Hematopoietic multipotent progenitor cell treated with erythropoietin and hydrocortisone succinate and interleukin-3 and kit ligand, for 17 days (in vitro differentiated cells): ENCODE data around the gene NR6A1.
A peak's percentile ranks its signal among the peaks of the same experiment; 100 is the strongest.

ENCODE experiments used
- DNase-seq: peaks from one replicate; pipeline ENCODE4 v3.0.0-alpha.2; 2015; ENCODE audit warnings: low spot score

The NR6A1 gene

DNA sequence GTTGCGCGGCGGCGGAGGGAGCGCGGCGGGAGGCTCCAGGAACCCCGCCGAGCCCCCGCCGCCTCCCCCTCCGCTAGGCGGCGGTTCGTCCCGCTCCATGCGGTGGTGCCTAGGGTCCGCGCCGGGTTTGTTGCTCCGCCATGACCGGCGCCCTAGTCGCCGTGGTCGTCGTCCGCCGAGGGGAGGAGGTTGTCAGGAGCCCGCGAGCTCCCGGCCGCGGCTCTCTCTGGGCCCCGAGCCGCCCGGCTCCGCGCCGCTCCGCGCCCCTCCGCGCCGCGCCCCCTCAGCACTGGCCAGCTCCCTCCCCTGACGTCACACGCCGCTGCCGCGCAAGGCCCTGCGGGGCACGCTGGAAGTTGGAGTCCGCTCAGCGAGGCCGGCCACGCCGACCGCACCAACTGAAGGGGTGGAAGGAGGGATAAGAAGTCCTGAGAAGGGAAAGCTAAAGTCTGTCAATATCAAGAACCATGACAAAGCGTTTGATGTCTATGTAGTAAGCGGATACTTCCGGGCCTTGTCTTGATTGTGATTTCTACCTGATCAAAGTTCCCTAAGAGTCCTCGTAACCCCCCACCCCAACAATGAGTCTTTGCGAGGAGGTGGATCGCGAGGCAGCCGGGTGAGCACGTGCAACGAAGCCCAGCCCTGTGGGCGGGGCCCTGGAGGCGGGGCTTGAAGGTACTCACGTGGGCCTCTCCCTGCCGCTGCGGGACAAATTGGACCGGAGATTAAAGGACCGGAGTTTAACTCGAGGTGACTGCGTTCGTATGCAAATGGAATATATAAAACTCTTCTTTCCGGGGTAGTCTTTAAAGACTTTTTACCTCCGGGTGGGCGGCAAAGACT is at the start of gene NR6A1:
NR6A1 (minus strand) TSS at position 291 of the 846 bp plus-strand sequence.
- peak; percentile 96 for DNase-seq

DNA sequence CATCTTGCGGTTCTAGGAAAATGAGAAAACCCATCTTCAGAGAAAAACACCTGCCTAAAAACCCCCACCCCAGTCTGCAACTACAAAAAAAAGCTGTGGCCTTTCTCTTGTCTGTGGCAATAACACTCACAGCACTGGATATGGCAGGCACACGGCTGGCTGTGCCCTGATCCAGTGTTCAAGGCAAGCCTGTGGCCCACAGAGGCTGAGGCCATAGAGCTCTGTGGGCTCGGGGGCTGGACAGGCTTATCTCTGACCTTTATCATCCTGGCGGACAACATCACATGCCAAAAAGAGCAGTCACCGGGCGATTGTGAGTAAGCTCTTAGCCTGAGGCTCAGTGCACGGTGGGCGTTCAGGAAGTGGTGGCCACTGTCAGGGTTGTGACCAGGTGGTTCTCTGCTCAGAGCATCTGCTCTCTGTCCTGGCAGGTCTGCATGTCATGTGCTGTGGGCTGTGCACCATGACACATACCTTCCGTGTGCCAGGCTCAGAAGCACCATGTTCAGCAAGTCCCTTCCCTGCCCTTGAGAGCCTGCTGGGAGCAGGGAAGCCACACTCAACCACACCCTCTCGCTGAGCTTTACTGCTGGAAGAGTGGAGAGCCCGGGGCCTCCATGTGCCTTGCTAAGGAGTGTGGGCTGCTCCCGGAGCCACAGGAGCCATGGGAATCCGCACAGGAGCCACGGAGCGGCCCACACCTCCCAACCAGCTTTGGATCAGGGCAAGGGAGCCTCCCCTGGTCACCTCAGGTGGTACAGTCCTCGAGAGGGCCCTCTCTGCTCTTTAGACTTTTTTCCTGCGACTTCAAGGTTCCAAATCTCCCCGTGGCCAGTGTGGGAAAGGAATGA is 47.5 kb upstream of the NR6A1 start:
- DNase-seq: no peak

DNA sequence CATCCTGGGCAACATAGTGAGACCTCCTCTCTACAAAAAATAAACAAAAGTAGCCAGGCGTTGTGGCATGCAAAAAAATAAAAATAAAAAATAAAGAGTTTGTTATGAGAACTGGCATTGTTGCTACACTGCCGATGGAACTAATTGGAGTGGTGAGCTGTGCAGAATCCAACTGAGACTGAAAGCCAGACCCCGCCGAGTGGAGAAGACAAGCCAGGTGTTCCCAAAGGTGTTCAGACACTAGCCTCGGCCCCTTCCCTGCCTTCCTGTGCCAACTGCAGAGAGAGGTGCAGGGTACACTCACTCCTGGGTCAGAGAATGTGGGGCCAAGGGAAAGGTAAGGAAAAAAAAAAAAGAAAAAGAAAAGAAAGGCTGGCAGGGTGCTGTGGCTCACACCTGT is 44.5 kb upstream of the NR6A1 start:
- DNase-seq: no peak

GRCh38 chr9:124814164-124814535 is 43.0 kb upstream of the NR6A1 start:
- no peak for DNase-seq

- DNase-seq: no peak
Observed at GRCh38 chr9:124813501-124814163, 42.5 kb upstream of the NR6A1 start.

DNA sequence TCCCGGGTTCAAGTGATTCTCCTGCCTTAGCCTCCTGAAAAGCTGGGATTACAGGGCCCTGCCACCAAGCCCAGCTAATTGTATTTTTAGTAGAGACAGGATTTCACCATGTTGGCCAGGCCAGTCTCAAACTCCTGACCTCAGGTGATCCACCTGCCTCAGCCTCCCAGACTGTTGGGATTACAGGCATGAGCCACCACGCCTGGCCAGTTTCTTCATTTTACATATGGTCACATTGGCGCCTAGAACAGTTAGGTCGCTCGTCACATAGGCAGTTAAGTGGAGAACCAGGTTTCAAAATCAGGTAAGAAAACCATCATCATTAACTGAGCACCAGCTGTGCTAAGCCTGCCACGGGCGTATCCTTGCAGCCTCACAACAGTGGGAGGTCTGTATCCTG is 41.9 kb upstream of the NR6A1 start:
- no peak for DNase-seq

DNA sequence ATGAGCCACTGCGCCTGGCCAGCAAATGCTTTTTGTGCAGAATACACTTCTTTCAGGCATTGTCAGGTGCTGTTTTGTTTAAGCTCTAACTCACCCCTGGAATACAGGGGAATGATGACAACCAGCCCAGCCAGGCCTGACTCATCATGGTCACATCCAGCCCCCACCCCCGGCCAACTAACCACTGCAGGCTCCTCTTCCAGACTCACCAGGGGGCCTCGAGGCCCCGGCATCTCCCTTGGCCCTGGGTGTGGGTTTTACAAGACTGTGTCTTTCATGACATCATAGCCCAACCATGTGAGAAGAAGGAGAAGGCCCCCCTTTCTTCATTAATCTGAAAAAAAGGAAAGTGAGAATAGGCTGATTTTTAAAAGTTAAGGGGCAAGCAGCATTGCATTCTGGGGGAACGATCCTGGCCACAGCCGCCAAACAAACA is 41.3 kb upstream of the NR6A1 start:
- no peak for DNase-seq

GRCh38 chr9:124810663-124811355 is 39.7 kb upstream of the NR6A1 start:
- DNase-seq: no peak

DNA sequence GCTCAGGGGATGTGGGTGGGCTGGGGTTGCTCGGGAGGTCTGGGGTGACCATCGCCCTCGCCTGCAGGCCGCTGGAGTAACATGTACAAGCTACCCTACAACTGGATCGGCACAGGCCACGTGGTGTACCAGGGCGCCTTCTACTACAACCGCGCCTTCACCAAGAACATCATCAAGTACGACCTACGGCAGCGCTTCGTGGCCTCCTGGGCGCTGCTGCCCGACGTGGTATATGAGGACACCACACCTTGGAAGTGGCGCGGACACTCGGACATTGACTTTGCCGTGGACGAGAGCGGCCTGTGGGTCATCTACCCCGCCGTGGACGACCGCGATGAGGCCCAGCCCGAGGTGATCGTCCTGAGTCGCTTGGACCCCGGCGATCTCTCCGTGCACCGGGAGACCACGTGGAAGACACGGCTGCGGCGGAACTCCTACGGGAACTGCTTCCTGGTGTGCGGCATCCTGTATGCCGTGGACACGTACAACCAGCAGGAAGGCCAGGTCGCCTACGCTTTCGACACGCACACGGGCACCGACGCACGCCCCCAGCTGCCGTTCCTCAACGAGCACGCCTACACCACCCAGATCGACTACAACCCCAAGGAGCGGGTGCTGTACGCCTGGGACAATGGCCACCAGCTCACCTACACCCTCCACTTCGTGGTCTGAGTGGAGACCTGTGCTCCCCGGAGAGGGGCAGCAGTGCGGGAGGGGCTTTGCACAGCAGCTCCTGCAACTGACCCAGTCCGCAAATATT is 38.8 kb upstream of the NR6A1 start:
- no peak for DNase-seq

- no peak for DNase-seq
Observed at GRCh38 chr9:124809211-124809610, 38.1 kb upstream of the NR6A1 start.

DNA sequence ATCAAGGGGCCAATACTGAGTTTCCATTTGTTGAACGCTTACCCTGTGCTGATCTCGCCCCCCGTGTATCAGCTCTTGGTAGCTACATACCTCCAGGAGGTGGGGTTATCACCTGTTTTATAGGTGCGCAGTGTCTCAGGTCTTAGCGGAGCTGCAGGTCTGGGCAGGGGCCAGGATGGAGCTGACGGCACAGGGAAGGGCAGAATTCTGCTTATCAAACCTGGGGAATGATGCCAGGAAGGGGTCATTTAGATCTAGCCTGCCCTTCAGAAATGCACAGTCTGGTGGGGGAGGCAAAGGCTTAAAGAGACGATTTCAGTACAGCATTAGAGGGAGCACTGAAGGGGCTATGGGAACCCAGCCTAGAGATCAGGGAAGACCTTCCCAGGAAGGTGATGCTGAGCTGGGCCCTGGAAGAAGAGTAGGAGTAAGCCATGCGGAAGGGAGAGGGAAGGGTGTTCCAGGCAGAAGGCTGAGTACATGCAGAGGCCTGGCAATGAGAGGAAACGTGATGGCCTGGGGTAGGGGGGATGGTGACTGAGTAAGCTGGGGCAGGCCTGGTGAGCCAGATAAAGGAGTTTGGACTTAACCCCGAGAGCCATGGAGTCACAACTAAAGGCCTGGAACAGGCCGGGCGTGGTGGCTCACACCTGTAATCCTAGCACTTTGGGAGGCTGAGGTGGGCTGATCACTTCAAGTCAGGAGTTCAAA is 37.3 kb upstream of the NR6A1 start:
- DNase-seq: no peak

- no peak for DNase-seq
Observed at GRCh38 chr9:124805186-124805585, 34.1 kb upstream of the NR6A1 start.

- DNase-seq: no peak
Observed at GRCh38 chr9:124803911-124804310, 32.8 kb upstream of the NR6A1 start.

- DNase-seq: no peak
Observed at GRCh38 chr9:124802426-124802825, 31.3 kb upstream of the NR6A1 start.

DNA sequence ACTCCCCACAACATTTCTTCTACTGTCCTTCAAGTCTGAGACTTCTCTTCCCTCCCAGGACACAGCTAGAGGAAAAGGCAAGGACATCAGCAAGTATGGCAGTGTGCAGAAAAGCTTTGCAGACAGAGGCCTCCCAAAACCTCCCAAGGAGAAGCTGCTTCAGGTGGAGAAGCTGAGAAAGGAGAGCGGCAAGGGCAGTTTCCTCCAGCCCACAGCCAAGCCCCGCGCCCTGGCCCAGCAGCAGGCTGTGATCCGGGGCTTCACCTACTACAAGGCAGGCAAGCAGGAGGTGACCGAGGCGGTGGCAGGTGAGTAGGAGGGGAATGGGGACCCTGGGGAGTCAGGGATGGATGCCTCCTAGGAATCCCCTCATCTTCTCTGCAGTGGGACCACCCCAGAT is 30.2 kb upstream of the NR6A1 start:
- DNase-seq: no peak

DNA sequence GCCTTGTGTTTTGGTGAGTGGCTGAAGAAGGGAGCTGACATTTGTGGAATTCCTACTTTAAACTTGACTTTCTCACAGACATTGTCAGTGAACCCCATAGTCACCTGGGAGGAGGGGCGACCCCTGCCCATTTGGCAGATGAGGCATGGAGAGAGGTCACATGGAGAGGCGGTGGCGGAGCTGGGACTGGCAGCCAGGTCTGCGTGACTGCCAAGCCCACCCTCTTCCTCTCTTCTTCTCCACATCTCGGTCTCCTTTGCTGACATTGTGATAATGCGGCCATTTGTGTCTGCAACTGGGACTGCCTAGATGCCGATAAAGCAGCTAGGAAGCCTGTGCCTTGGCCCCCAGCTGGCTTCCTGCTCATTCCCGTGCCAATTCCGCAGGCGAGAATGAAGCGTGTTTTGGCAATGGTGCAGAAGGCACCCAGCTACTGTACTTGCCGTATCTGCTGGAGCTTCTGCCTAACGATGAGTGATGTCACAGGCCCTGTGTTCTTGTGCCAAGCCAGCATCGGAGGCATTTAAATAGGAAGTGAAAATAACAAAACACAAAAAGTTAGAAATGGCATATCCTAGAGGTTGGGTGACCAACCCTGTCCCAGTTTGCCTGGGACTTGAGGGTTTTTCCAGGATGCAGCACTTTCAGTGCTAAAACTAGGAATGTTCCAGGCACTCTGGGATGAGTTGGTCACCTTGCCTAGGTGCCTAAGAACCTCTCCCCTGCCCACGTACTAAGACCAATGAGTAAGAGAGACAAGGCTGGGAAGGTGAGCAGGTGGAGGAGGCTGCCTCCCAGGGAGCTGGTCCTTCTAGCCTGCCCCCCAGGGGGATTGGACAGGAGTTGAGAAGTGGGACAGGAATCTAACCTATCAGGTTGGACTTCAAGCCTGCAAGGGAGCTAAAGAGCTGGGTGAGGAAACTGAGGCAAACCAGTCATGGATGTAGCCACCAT is 29.5 kb upstream of the NR6A1 start:
- no peak for DNase-seq

DNA sequence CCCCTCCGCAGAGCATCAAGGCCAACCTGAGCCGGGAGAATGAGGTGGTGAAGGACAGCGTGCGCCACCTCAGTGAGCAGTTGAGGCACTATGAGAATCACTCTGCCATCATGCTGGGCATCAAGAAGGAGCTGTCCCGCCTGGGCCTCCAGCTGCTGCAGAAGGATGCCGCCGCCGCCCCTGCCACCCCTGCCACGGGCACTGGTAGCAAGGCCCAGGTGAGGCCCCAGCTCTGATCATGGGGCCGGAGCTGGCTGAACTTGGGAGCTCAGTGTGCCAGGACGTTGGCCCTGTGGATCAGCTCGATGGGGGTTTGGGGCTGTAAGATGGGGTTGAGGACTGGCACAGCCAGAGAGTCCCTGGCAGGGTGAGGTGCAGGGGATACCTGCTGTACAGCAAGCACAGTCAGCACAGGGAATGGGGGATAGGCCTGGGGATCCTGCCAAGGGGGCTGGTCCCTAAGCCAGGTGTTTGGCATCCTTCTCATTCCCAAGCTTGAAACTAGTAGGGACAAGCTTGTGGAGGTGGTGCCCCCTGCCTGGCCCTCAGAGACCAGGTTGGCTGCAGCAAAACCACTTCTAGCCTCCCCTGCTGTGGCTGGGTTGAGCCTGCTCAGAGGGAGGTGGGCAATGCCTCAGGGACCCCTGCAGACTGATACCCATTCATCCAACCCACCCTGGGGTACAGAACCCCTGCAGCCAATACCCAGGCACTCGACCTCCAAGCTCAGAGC is 28.3 kb upstream of the NR6A1 start:
- no peak for DNase-seq

DNA sequence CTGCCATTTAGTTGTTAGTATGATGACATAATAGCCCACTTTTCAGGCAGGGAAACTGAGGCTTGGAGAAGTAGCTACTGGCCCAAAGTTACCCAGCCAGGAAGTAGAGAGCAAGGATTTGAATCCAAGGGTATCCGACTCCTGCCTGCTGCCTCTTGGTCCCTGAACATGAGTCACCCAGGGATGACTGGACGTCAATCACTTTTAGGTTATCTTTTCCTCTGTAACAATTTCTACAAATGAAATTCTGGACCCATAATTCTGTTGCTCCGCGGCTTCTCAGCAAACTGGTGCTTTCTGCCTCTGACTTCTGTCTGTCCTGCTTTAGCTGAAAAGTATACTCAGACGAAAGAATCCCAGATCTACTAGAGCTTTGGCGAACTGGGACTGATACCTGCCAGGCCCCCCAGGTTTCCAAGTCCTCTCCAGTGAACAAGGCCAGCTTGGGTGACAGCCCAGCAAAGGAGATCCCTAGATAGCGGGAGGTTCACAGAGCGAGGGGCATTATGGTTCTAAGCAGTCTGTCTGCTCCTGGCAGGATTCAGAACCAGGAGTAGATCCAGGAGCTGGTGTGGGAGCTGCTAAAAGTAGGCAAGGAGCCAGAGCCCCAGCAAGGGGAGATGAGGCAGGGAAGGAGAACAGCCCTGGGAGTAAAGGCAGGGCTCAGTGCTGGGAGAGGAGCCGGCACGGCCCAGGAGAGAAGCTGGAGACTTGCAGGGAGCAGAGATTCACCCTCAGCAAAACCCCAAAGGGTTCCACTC is 26.4 kb upstream of the NR6A1 start:
- DNase-seq: no peak
